Smooth muscle cell of the brain vasculature (primary cell): ENCODE measurements around the gene CRTAP.
"Not testable (repeated sequence)": the region's sequence is repeated elsewhere in the genome, so short reads cannot be mapped to it uniquely, and the experiment has no call there.

Experiments
- DNase-seq: peaks from one replicate; pipeline ENCODE4 v3.0.0-alpha.2; 2012; ENCODE audit warnings: low read depth, low spot score

CRTAP gene

GRCh38 chr3:33099701-33100100 is 14.1 kb upstream of the CRTAP start:
- no peak for DNase-seq

- DNase-seq = no peak
Observed at GRCh38 chr3:33100229-33100628, 13.6 kb upstream of the CRTAP start.

- no peak for DNase-seq
Observed at GRCh38 chr3:33103034-33103433, 10.8 kb upstream of the CRTAP start.

- no peak for DNase-seq
Observed at GRCh38 chr3:33103480-33103879, 10.3 kb upstream of the CRTAP start.

- DNase-seq = no peak
Observed at GRCh38 chr3:33104803-33105202, 9.0 kb upstream of the CRTAP start.

- no peak for DNase-seq
Observed at GRCh38 chr3:33105341-33105948, 8.4 kb upstream of the CRTAP start.

GRCh38 chr3:33106854-33107253 is 7.0 kb upstream of the CRTAP start:
- not testable (repeated sequence) for DNase-seq

GRCh38 chr3:33111581-33111980 is 2.2 kb upstream of the CRTAP start:
- DNase-seq = no peak

- no peak for DNase-seq
Observed at GRCh38 chr3:33114622-33115023, 809 bp downstream of the CRTAP start.

- no peak for DNase-seq
Observed at GRCh38 chr3:33115024-33115768, 1.4 kb downstream of the CRTAP start.

GRCh38 chr3:33117461-33117860 is 3.6 kb downstream of the CRTAP start:
- no peak for DNase-seq

GRCh38 chr3:33119891-33120290 is 6.1 kb downstream of the CRTAP start:
- DNase-seq = no peak

GRCh38 chr3:33122991-33123390 is 9.2 kb downstream of the CRTAP start:
- DNase-seq = no peak

- DNase-seq = no peak
Observed at GRCh38 chr3:33124638-33125037, 10.8 kb downstream of the CRTAP start.

- DNase-seq = no peak
Observed at GRCh38 chr3:33125840-33126239, 12.0 kb downstream of the CRTAP start.

- no peak for DNase-seq
Observed at GRCh38 chr3:33128706-33129105, 14.9 kb downstream of the CRTAP start.

GRCh38 chr3:33130144-33130543 is 16.3 kb downstream of the CRTAP start:
- DNase-seq = no peak

GRCh38 chr3:33131331-33132018 is 17.7 kb downstream of the CRTAP start:
- peak; percentile 52 for DNase-seq

- DNase-seq = no peak
Observed at GRCh38 chr3:33132019-33132360, 18.2 kb downstream of the CRTAP start.

GRCh38 chr3:33134026-33134625 is 20.3 kb downstream of the CRTAP start:
- no peak for DNase-seq

- no peak for DNase-seq
Observed at GRCh38 chr3:33137691-33138090, 23.9 kb downstream of the CRTAP start.

- not testable (repeated sequence) for DNase-seq
Observed at GRCh38 chr3:33139006-33139623, 25.3 kb downstream of the CRTAP start.
